Retinal pigment epithelial cell (primary cell): ENCODE data around the gene LTB4R2.
"Not testable (repeated sequence)": the region's sequence is repeated elsewhere in the genome, so short reads cannot be mapped to it uniquely, and the experiment has no call there.

Source experiments
- DNase-seq: peaks from one replicate; pipeline ENCODE4 v3.0.0-alpha.2; 2010; ENCODE audit warnings: low read depth
- H3K4me3 ChIP-seq: 2 replicates; pipeline ENCODE4 v1.5.1; 2011; ENCODE audit warnings: mild to moderate bottlenecking, low read length, control low read depth, moderate library complexity
- CTCF ChIP-seq: conservative IDR thresholded peaks from 2 replicates; pipeline ENCODE4 v1.5.1; 2011; ENCODE audit warnings: low read depth, low read length, control low read depth, inconsistent platforms

The LTB4R2 gene

GRCh38 chr14:24343795-24344660 is 34.1 kb downstream of the LTB4R2 start:
- TF ChIP-seq CTCF: no peak
- DNase-seq: no peak
- H3K4me3 ChIP-seq: no peak overlapping the region

- TF ChIP-seq CTCF: no peak
- DNase-seq: no peak
- H3K4me3 ChIP-seq: no peak overlapping the region
Observed at GRCh38 chr14:24347134-24347533, 37.2 kb downstream of the LTB4R2 start.

- no peak for TF ChIP-seq CTCF
- no peak for DNase-seq
Observed at GRCh38 chr14:24348186-24348585, 38.2 kb downstream of the LTB4R2 start.

GRCh38 chr14:24349742-24350141 is 39.8 kb downstream of the LTB4R2 start:
- TF ChIP-seq CTCF: no peak
- no peak for DNase-seq
- H3K4me3 ChIP-seq: no peak overlapping the region

More at GRCh38 chr14:24348186-24348585, 38.2 kb downstream of the LTB4R2 start:
- H3K4me3 ChIP-seq: no peak overlapping the region

- no peak overlapping the region for H3K4me3 ChIP-seq
- no peak for DNase-seq
- peak; percentile 18 for TF ChIP-seq CTCF
Observed at GRCh38 chr14:24351517-24351916, 41.6 kb downstream of the LTB4R2 start.

GRCh38 chr14:24353559-24354481 is 43.9 kb downstream of the LTB4R2 start:
- no peak for TF ChIP-seq CTCF
- DNase-seq: no peak

GRCh38 chr14:24354482-24354825 is 44.5 kb downstream of the LTB4R2 start:
- not testable (repeated sequence) for H3K4me3 ChIP-seq, DNase-seq

More at GRCh38 chr14:24353559-24354481, 43.9 kb downstream of the LTB4R2 start:
- no peak overlapping the region for H3K4me3 ChIP-seq
